H9 (cell line): ENCODE results near the gene PSMA6. TPM values are rescaled to one million over a fixed set of nuclear protein-coding genes. Genes with fewer than 3 reads are reported as not detected.

Experiments
- DNase-seq: peaks from one replicate; pipeline ENCODE4 v3.0.0-alpha.2; 2017
- H2AFZ ChIP-seq: one replicate; pipeline ENCODE4 v1.6.1; 2013; ENCODE audit warnings: mild to moderate bottlenecking, low read length, control low read depth, moderate library complexity
- H2AK5ac ChIP-seq: 2 replicates; pipeline ENCODE4 v1.6.1; 2013; ENCODE audit warnings: low read length, control low read depth, mixed read lengths; ENCODE audit not compliant: insufficient read length
- H2BK120ac ChIP-seq: one replicate; pipeline ENCODE4 v1.6.1; 2013; ENCODE audit warnings: low read depth, mild to moderate bottlenecking, low read length, control low read depth, inconsistent platforms; ENCODE audit not compliant: poor library complexity, severe bottlenecking
- H2BK12ac ChIP-seq: 2 replicates; pipeline ENCODE4 v1.6.1; 2013; ENCODE audit warnings: low read length, control low read depth, mixed read lengths, low read depth; ENCODE audit not compliant: insufficient read length
- H2BK15ac ChIP-seq: 2 replicates; pipeline ENCODE4 v1.6.1; 2013; ENCODE audit warnings: low read depth, low read length, control low read depth
- H2BK20ac ChIP-seq: one replicate; pipeline ENCODE4 v1.6.1; 2013; ENCODE audit warnings: low read depth, mild to moderate bottlenecking, low read length, control low read depth, inconsistent platforms; ENCODE audit not compliant: poor library complexity, severe bottlenecking
- H2BK5ac ChIP-seq: 2 replicates; pipeline ENCODE4 v1.6.1; 2013; ENCODE audit warnings: low read length, control low read depth, mixed read lengths; ENCODE audit not compliant: insufficient read length
- H3K14ac ChIP-seq: 2 replicates; pipeline ENCODE4 v1.6.1; 2013; ENCODE audit warnings: low read length, control low read depth; ENCODE audit not compliant: insufficient read depth
- H3K18ac ChIP-seq: 2 replicates; pipeline ENCODE4 v1.6.1; 2013; ENCODE audit warnings: low read depth, mild to moderate bottlenecking, mixed read lengths, low read length, control low read depth; ENCODE audit not compliant: insufficient read length
- H3K23ac ChIP-seq: 2 replicates; pipeline ENCODE4 v1.6.1; 2013; ENCODE audit warnings: low read length, control low read depth, mixed read lengths, low read depth; ENCODE audit not compliant: insufficient read length
- H3K23me2 ChIP-seq: 2 replicates; pipeline ENCODE4 v1.6.1; 2013; ENCODE audit warnings: low read depth, mild to moderate bottlenecking, mixed read lengths, low read length, control low read depth; ENCODE audit not compliant: insufficient read length, poor library complexity, severe bottlenecking
- H3K27ac ChIP-seq: 2 replicates; pipeline ENCODE4 v1.5.1; 2013; ENCODE audit warnings: low read length, control low read depth, mixed read lengths, low read depth; ENCODE audit not compliant: insufficient read length
- H3K27me3 ChIP-seq: 2 replicates; pipeline ENCODE4 v1.6.1; 2013; ENCODE audit warnings: low read length, control low read depth, inconsistent platforms; ENCODE audit not compliant: insufficient read depth
- H3K4ac ChIP-seq: 2 replicates; pipeline ENCODE4 v1.6.1; 2013; ENCODE audit warnings: low read depth, mild to moderate bottlenecking, control low read depth, inconsistent platforms, low read length, moderate library complexity
- H3K4me1 ChIP-seq: 2 replicates; pipeline ENCODE4 v1.6.1; 2013; ENCODE audit warnings: low read length, control low read depth, inconsistent platforms; ENCODE audit not compliant: insufficient read depth
- H3K4me2 ChIP-seq: 2 replicates; pipeline ENCODE4 v1.6.1; 2013; ENCODE audit warnings: low read length, control low read depth, mixed read lengths; ENCODE audit not compliant: insufficient read length, insufficient read depth
- H3K56ac ChIP-seq: 2 replicates; pipeline ENCODE4 v1.6.1; 2013; ENCODE audit warnings: low read depth, mild to moderate bottlenecking, mixed read lengths, low read length, control low read depth; ENCODE audit not compliant: insufficient read length
- H3K79me1 ChIP-seq: 2 replicates; pipeline ENCODE4 v1.6.1; 2013; ENCODE audit warnings: low read depth, mild to moderate bottlenecking, moderate library complexity, low read length, control low read depth, inconsistent platforms; ENCODE audit not compliant: insufficient read depth, poor library complexity, severe bottlenecking
- H3K79me2 ChIP-seq: 2 replicates; pipeline ENCODE4 v1.6.1; 2013; ENCODE audit warnings: low read length, control low read depth, inconsistent platforms; ENCODE audit not compliant: insufficient read depth
- H3K9ac ChIP-seq: 2 replicates; pipeline ENCODE4 v1.6.1; 2013; ENCODE audit warnings: low read length, control low read depth, mixed read lengths; ENCODE audit not compliant: insufficient read length; ENCODE audit errors: extremely low read depth
- H3K9me3 ChIP-seq: one replicate; pipeline ENCODE4 v1.6.1; 2013; ENCODE audit warnings: low read depth, low read length, inconsistent platforms; ENCODE audit not compliant: control insufficient read depth
- H3T11ph ChIP-seq: one replicate; pipeline ENCODE4 v1.6.1; 2013; ENCODE audit warnings: mild to moderate bottlenecking, low read length, control low read depth, inconsistent platforms
- H4K20me1 ChIP-seq: one replicate; pipeline ENCODE4 v1.6.1; 2013; ENCODE audit not compliant: control insufficient read depth, insufficient read length, insufficient read depth
- H4K5ac ChIP-seq: 2 replicates; pipeline ENCODE4 v1.6.1; 2013; ENCODE audit warnings: low read depth, mild to moderate bottlenecking, mixed read lengths, low read length, control low read depth; ENCODE audit not compliant: insufficient read length
- H4K8ac ChIP-seq: replicated peaks from 2 replicates; pipeline ENCODE4 v1.6.1; 2013; ENCODE audit warnings: low read length, control low read depth, mixed read lengths, low read depth; ENCODE audit not compliant: insufficient read length
- H4K91ac ChIP-seq: 2 replicates; pipeline ENCODE4 v1.6.1; 2013; ENCODE audit warnings: low read depth, mild to moderate bottlenecking, moderate library complexity, mixed read lengths, low read length, control low read depth; ENCODE audit not compliant: insufficient read length
- H3K27ac Mint-ChIP-seq, 3 experiments: 2 replicates in 2 of 3; 3 replicates in 1 of 3; pipeline ENCODE4 v1.8.0; 2020 to 2021; ENCODE audit warnings: mixed read lengths in 3 of 3, mild to moderate bottlenecking in 1 of 3, moderate library complexity in 1 of 3
- H3K27me3 Mint-ChIP-seq: 2 replicates; pipeline ENCODE4 v1.8.0; 2021; ENCODE audit warnings: low read depth, mild to moderate bottlenecking, moderate library complexity, mixed read lengths
- H3K36me3 Mint-ChIP-seq, 3 experiments: 2 replicates in 2 of 3; 3 replicates in 1 of 3; pipeline ENCODE4 v1.8.0; 2020 to 2021; ENCODE audit warnings: low read depth in 3 of 3, mixed read lengths in 3 of 3; ENCODE audit not compliant: insufficient read depth in 1 of 3
- H3K4me1 Mint-ChIP-seq, 2 experiments: 2 replicates each; pipeline ENCODE4 v1.8.0; 2020; ENCODE audit warnings: mixed read lengths in 2 of 2
- H3K4me3 Mint-ChIP-seq, 2 experiments: 2 replicates in 1 of 2; 3 replicates in 1 of 2; pipeline ENCODE4 v1.8.0; 2020 to 2021; ENCODE audit warnings: mild to moderate bottlenecking in 2 of 2, mixed read lengths in 2 of 2, moderate library complexity in 1 of 2
- H3K9me3 Mint-ChIP-seq, 2 experiments: 2 replicates in 1 of 2; 3 replicates in 1 of 2; pipeline ENCODE4 v1.8.0; 2020; ENCODE audit warnings: mild to moderate bottlenecking in 2 of 2, mixed read lengths in 2 of 2, moderate library complexity in 1 of 2
- WGBS: extraction: QIAGEN DNeasy Blood & Tissue Kit; methylation state at CpG from one replicate; pipeline ENCODE4 v1.1.7; 2013; ENCODE audit warnings: missing lambda C conversion rate, low lambda C conversion rate, mixed read lengths; ENCODE audit not compliant: insufficient read length; ENCODE audit errors: extremely low coverage; 5-methylcytosine and 5-hydroxymethylcytosine counted together
- total RNA-seq: library from RNA; stranded (reverse); gene quantifications from 2 replicates; pipeline ENCODE4 v1.2.1, GENCODE V29; 2021
- TF ChIP-seq, protein P1 (sequence below): fragments of 200-600 bp; sonication (generic); conservative IDR thresholded peaks from 3 replicates; pipeline ENCODE4 v1.8.0; 2021; ENCODE audit warnings: antibody characterized with exemption, mild to moderate bottlenecking

Gene PSMA6
- total RNA-seq, 1 experiment from 2014 or later: 255 TPM

DNA sequence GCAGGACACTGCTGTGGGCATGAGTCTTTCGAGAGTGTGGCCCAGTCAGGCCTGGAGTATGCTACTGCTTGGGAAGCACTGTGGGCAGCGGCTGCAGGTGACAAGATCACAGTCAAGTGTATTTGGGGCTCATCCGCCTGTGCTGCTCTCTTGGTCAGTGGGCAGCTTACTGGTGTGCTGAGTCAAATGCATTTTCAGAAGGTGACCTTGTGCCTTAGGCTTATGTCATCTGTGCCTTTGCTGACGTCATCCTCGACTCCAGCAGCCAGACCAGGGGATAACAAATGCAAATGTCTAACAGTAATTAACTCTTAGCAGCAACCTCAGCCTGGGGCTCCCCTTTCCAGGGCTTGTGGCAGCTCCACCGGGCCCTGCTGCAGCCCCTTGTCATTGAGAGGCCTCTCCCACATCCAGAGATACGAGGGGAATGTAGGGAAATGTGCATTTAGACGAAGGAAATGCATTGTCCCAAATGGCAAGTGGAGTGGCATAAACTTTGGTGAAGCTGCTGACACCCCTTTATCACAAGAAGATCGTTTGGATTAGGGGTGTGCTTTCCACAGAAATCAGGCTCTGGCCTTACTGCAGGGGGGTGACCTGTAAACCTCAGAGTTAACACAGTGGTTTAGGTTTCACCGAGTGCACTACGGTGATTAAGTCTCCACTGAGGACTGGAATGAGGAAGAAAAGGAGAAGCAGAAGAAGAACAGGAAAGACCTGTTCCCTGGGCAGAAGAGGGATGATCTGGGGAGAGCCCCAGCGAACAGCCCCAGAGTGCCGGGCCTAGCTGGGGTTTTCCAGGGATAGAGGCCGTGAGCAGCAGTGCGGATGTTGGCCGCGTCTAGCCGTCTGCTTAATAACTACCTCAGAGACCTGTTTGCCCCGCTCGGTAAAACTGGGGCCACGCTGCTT, 39.7 kb downstream of the PSMA6 start:
- no peak overlapping the region for H4K91ac ChIP-seq
- no peak for DNase-seq
- TF ChIP-seq, protein P1, sequence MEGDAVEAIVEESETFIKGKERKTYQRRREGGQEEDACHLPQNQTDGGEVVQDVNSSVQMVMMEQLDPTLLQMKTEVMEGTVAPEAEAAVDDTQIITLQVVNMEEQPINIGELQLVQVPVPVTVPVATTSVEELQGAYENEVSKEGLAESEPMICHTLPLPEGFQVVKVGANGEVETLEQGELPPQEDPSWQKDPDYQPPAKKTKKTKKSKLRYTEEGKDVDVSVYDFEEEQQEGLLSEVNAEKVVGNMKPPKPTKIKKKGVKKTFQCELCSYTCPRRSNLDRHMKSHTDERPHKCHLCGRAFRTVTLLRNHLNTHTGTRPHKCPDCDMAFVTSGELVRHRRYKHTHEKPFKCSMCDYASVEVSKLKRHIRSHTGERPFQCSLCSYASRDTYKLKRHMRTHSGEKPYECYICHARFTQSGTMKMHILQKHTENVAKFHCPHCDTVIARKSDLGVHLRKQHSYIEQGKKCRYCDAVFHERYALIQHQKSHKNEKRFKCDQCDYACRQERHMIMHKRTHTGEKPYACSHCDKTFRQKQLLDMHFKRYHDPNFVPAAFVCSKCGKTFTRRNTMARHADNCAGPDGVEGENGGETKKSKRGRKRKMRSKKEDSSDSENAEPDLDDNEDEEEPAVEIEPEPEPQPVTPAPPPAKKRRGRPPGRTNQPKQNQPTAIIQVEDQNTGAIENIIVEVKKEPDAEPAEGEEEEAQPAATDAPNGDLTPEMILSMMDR: no peak
- H3K56ac ChIP-seq: no peak overlapping the region
- no peak overlapping the region for H2BK5ac ChIP-seq
- no peak overlapping the region for H3T11ph ChIP-seq
- peaks cover 36 to 39% of the 10 kb centered on the region in 2 experiments for H3K4me1 Mint-ChIP-seq
- H3K9me3 ChIP-seq: no peaks in the 10 kb centered on the region
- H3K27ac ChIP-seq: no peak overlapping the region
- no peak overlapping the region for H4K5ac ChIP-seq
- H3K9ac ChIP-seq: no peak overlapping the region
- no peak overlapping the region for H3K23ac ChIP-seq
- H4K8ac ChIP-seq: no peak overlapping the region
- H2BK120ac ChIP-seq: no peak overlapping the region
- H3K4me2 ChIP-seq: no peak overlapping the region
- no peak overlapping the region; a peak in 1 of 5 replicates for H3K4me3 Mint-ChIP-seq
- no peak overlapping the region for H2BK12ac ChIP-seq
- no peak overlapping the region for H3K4ac ChIP-seq
- no peak overlapping the region for H2BK20ac ChIP-seq
- no peaks in the 10 kb centered on the region for H3K27me3 ChIP-seq
- no peak overlapping the region for H3K18ac ChIP-seq
- no peaks in the 10 kb centered on the region for H3K9me3 Mint-ChIP-seq
- no peaks in the 10 kb centered on the region for H3K23me2 ChIP-seq
- no CpG with 5 or more reads among the region's 21 CpGs for WGBS
- H3K14ac ChIP-seq: peak overlapping the region; percentile 58; the same call in 1 of the 2 replicates
- no peaks in the 10 kb centered on the region for H3K79me2 ChIP-seq
- H3K27ac Mint-ChIP-seq: peak overlapping the region; percentile 15 to 26 (median 22); a peak in 5 of 7 replicates
- H3K4me1 ChIP-seq: peaks cover 6% of the 10 kb centered on the region; the same call in 1 of the 2 replicates
- H3K79me1 ChIP-seq: no peaks in the 10 kb centered on the region
- H2AK5ac ChIP-seq: no peak overlapping the region
- no peaks in the 10 kb centered on the region for H3K27me3 Mint-ChIP-seq
- no peak overlapping the region for H2AFZ ChIP-seq
- no peak overlapping the region for H2BK15ac ChIP-seq
- no peaks in the 10 kb centered on the region for H3K36me3 Mint-ChIP-seq
- H4K20me1 ChIP-seq: no peaks in the 10 kb centered on the region
